ENCODE results near the gene EHD1.

- TF ChIP-seq CTCF (IDR thresholded peaks at IDR 0.05): no peak
- TF ChIP-seq EP300 (IDR thresholded peaks at IDR 0.05): no peak
- no peak for TF ChIP-seq POLR2A (IDR thresholded peaks at IDR 0.05)
- TF ChIP-seq POLR2AphosphoS5 (IDR thresholded peaks at IDR 0.05): no peak
These were observed 3.8 kb upstream of the EHD1 start for GRCh38 chr11:64882243-64882642.

Data from upper lobe of left lung (tissue), 4 donors.